Stimulated activated CD8-positive, alpha-beta memory T cell treated with anti-CD3 and anti-CD28 coated beads, Interleukin-15, amount 100 ng/mL, for 1 hour (primary cell): ENCODE data around the gene ZNF607.
"Not testable (repeated sequence)": the region's sequence is repeated elsewhere in the genome, so short reads cannot be mapped to it uniquely, and the experiment has no call there.

Experiments
- DNase-seq: peaks from one replicate; pipeline ENCODE4 v3.0.0-alpha.2; 2020; ENCODE audit warnings: low read depth

The ZNF607 gene

GRCh38 chr19:37719111-37719926 lies at the start of gene ZNF607:
TSS of gene ZNF607 (minus strand) at chr19:37719761. CDS start at chr19:37711618, 8,143 bp downstream.
- DNase-seq = peak; percentile 58

DNA sequence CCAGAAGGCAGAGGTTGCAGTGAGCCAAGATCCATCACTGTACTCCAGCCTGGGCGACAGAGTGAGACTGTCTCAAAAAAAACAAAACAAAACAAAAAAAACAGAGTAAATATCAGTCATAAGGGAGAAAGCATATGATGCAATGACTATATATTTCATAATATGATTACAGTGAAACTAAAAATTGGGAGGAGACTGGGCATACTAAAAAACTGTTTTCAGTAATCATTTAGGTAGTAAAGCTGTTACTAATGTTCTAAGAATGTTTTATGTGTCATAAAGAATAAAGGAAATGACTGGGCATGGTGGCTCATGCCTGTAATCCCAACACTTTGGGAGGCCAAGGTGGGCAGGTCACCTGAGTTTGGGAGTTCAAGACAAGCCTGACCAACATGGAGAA lies 43.9 kb upstream of the ZNF607 start:
- no peak for DNase-seq

GRCh38 chr19:37757683-37758082 lies 38.1 kb upstream of the ZNF607 start:
- not testable (repeated sequence) for DNase-seq

- DNase-seq = no peak
Observed at GRCh38 chr19:37738371-37738770, 18.8 kb upstream of the ZNF607 start.

DNA sequence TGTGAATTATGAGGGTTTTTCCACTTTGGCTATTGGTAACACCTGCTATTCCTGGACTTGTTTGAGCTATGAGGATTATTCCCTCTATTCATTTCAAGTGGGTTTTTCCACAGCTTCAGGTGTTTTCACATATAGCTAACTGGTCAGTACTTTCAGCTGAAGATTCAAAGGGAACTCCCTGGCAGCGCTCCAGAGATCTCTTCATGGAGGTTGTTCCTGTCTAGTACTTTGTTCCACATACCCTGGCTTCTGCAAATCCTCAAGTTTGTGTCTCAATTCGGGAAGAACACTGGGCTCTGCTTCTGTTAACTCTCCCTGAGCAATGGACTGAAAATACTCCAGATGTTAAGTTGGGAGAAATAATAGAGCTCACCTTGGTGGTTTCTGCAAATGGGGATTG lies 5.6 kb upstream of the ZNF607 start:
- DNase-seq = no peak

- no peak for DNase-seq
Observed at GRCh38 chr19:37719927-37720265, 335 bp upstream of the ZNF607 start.

DNA sequence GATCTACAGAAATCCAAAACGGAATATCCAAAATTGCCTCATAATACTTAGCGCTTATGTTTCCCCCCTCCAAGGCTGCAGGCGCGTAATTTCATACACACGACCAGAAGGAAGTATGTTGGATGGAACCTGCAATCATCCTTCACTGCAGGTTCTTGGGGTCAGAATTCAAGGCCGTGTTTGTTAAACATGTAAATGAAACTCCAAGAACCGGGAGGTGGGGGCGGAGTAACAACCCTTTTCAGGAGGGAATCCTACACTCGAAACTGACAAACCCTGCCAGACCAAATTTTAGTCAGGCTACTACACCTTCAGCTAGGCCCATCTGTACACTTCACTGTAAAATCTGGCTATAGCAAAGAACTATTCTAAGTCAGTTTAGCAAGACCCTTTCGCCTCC lies 1.3 kb downstream of the ZNF607 start:
- DNase-seq = no peak

DNA sequence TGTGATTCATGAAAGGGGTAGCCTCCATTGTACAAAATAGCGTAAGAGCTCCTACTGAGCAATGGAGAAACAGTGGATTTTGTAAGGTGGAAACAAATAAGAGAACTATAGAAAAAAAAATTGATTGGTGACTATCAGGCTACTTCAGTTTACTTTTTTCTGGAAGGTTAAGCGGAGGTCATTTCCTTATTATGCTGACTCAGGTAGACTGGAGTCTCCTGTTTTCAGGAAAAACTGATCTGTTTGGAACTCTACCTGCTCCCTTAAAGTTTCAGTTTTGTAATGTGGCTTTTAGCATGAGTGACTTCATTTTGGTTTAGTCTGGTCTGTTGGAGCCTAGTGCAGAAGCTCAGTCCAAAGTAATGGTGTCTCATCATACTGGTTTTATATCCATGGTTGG lies 3.4 kb downstream of the ZNF607 start:
- DNase-seq = no peak

- no peak for DNase-seq
Observed at GRCh38 chr19:37706052-37706605, 13.4 kb downstream of the ZNF607 start.

- no peak for DNase-seq
Observed at GRCh38 chr19:37699057-37699456, 20.5 kb downstream of the ZNF607 start.

DNA sequence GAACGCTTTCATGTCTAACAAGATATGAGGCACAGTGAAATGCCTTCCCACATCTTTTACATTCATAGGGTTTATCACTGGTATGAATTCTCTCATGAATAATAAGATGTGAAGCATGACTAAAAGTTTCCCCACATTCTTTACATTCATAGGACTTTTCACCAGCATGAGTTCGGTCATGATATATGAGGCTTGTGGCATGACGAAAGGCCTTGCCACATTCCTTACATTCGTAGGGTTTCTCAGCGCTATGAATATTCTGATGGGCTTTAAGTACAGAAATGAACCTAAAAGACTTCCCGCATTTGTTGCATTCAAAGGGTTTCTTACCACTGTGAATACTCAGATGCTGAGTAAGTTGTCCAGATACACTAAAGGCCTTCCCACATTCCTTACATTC lies 21.3 kb downstream of the ZNF607 start:
- no peak for DNase-seq

- no peak for DNase-seq
Observed at GRCh38 chr19:37695144-37695899, 24.2 kb downstream of the ZNF607 start.

DNA sequence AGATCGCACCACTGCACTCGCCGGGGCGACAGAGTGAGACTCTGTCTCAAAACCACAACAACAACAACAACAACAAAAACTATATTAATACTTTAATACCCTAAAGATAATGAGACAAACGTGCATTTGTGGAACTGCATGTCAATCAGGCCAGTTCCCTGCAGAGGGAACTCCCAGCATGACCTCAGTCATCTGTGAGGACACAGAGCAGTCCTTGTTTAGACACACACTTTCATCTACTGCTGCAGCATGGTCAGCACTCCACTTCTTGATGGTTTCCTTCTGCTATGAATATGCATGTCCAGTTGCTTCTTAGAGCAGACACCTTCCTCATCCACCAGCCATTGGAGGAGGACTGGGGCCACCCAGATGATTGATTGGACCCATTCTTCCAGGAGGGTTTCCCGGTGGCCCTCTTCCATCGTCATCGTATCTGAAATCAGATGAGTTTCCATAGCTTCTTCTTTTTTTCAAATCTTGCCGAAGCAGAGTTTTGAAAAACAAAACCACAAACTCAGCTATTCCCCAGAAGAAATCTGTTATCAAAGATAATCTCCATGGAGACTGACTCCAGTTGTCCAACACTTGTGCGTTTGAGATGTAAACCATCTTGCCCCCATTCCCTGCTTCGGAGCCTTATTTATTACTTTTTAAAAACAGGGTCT lies 26.5 kb downstream of the ZNF607 start:
- no peak for DNase-seq

DNA sequence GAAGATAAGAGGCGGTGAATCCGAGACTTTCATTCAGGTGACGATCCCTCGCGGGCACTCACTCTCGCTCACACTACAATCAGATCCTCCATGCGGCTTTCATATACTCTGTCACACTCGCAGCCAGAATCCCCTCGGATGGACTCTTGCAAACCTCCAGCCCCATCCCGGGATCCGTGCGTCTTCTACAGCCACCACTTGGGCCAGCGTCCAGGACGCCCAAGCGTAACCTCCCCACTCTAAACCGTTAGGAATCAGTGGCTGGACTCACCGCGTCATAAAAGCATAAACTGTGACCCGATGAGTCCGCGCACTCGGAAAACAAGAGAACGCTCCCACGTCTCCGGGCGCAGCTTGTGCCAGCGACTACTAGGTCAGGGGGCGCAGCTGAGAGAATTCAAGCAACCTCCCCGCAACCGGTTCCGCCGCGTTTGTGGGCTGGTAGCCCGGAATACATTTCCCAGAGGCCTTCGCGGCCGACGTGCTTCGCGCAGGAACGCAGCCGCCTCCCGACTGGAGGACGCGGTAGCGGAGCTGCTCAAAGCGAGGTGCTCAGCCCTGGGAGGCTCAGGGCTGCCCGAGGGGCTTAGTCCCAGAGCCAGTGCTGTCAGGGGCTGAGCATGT lies 27.6 kb downstream of the ZNF607 start:
- peak; percentile 59 for DNase-seq

- DNase-seq = no peak
Observed at GRCh38 chr19:37683520-37683919, 36.0 kb downstream of the ZNF607 start.

- DNase-seq = no peak
Observed at GRCh38 chr19:37669450-37669914, 50.1 kb downstream of the ZNF607 start.

DNA sequence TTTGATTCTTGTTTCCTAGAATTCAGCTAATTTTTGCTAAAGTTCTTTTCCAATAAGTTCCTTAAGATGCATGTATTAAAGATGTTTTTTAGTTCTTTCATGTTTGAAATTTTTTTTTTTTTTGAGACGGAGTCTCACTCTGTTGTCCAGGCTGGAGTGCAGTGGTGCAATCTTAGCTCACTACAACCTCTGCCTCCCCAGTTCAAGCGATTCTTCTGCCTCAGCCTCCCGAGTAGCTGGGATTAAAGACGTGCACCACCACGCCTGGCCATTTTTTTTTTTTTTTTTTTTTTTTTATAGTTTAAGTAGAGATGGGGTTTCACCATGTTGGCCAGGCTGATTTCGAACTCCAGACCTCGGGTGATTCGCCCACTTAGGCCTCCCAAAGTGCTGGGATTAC lies 62.4 kb downstream of the ZNF607 start:
- DNase-seq = not testable (repeated sequence)

GRCh38 chr19:37655689-37656371 lies 63.7 kb downstream of the ZNF607 start:
- peak; percentile 59 for DNase-seq

DNA sequence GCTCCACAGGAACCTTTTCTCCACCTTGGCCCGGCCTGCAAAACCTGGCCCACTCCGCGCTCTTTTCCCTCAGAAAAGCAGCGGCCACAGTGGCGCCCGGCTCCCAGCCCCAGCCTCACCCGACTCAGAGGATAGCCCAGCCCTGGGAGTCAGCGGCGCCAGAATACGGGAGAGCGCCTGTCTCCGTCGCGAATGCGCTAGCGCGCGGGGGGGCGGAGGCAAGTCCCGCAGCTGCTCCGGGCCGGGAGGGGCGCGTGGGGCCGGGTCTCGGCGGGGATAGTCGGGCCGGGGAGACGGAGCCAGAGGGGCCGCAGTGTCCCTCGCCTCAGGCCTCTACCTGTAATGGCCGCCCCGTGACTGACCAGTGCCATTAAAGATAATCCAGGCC lies 64.3 kb downstream of the ZNF607 start, which contains the start of gene ZFP30:
Gene ZFP30 (minus strand): TSS at position 165 of the 388 bp plus-strand sequence. CDS start 7,643 bp downstream, outside the sequence.
- DNase-seq = peak; percentile 49

GRCh38 chr19:37654629-37655300 lies 64.8 kb downstream of the ZNF607 start:
- DNase-seq = no peak

GRCh38 chr19:37654118-37654517 lies 65.4 kb downstream of the ZNF607 start:
- no peak for DNase-seq
